ENCODE results near the gene CYS1. TPM values are rescaled to one million over a fixed set of nuclear protein-coding genes. Genes with fewer than 3 reads are reported as not detected.
A peak's percentile ranks its signal among the peaks of the same experiment; 100 is the strongest.

CYS1 gene
- total RNA-seq, 1 experiment from 2014 or later = 1.2 TPM

DNA sequence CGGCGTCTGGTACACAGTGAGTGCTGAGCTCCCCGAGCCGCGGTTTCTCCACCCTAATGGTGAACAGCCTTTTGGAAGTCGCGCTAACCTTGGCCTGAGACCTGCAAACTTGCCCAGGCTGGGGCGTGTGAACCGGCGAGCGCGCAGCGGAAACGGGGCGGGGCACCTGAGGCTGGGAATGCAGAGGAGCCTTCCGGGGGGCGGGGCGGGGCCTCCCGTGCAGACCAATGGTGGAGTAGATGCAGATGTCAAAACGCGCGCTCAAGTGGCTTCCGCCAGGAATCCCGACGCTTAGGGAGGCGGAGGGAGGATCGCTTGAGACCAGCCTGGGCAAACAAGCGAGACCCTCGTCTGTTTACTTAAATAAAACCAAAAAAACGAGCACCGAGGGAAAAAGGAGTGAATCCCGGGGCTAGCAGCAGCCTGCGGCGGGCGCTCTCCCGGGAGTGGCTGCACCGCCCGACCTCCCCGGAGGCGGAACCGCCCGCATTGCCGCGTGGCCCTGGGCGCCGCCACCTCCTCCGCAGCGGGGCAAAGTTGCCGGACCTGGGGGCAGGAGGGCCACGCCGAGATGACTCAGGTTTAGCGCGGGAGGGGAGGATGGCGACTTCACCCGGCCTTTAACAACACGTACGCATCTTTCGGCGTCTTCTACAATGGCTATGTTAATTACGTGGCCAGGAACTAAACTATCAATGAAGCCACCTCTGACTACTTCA, 40.1 kb upstream of the CYS1 start (continued):
- TF ChIP-seq, protein P1, sequence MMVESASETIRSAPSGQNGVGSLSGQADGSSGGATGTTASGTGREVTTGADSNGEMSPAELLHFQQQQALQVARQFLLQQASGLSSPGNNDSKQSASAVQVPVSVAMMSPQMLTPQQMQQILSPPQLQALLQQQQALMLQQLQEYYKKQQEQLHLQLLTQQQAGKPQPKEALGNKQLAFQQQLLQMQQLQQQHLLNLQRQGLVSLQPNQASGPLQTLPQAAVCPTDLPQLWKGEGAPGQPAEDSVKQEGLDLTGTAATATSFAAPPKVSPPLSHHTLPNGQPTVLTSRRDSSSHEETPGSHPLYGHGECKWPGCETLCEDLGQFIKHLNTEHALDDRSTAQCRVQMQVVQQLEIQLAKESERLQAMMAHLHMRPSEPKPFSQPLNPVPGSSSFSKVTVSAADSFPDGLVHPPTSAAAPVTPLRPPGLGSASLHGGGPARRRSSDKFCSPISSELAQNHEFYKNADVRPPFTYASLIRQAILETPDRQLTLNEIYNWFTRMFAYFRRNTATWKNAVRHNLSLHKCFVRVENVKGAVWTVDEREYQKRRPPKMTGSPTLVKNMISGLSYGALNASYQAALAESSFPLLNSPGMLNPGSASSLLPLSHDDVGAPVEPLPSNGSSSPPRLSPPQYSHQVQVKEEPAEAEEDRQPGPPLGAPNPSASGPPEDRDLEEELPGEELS (CRISPR knock-in tag; IDR thresholded peaks at IDR 0.05) = no peak
- TF ChIP-seq ESRRA (CRISPR knock-in tag; IDR thresholded peaks at IDR 0.05; ENCODE audit: borderline replicate concordance) = no peak; the same call in 1 of the 2 replicates
- TF ChIP-seq ZNF423 (CRISPR knock-in tag; IDR thresholded peaks at IDR 0.05) = no peak
- TF ChIP-seq ZNF232 (CRISPR knock-in tag; IDR thresholded peaks at IDR 0.05) = peak; percentile 27; the same call in 1 of the 2 replicates
- TF ChIP-seq NFATC4 (CRISPR knock-in tag; IDR thresholded peaks at IDR 0.05) = no peak
- TF ChIP-seq, protein P2, sequence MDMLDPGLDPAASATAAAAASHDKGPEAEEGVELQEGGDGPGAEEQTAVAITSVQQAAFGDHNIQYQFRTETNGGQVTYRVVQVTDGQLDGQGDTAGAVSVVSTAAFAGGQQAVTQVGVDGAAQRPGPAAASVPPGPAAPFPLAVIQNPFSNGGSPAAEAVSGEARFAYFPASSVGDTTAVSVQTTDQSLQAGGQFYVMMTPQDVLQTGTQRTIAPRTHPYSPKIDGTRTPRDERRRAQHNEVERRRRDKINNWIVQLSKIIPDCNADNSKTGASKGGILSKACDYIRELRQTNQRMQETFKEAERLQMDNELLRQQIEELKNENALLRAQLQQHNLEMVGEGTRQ (CRISPR knock-in tag; IDR thresholded peaks at IDR 0.05) = peak; percentile 39; the same call in 1 of the 2 replicates
- TF ChIP-seq SOX15 (CRISPR knock-in tag; IDR thresholded peaks at IDR 0.05) = no peak
- TF ChIP-seq, protein P3, sequence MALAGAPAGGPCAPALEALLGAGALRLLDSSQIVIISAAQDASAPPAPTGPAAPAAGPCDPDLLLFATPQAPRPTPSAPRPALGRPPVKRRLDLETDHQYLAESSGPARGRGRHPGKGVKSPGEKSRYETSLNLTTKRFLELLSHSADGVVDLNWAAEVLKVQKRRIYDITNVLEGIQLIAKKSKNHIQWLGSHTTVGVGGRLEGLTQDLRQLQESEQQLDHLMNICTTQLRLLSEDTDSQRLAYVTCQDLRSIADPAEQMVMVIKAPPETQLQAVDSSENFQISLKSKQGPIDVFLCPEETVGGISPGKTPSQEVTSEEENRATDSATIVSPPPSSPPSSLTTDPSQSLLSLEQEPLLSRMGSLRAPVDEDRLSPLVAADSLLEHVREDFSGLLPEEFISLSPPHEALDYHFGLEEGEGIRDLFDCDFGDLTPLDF (CRISPR knock-in tag; IDR thresholded peaks at IDR 0.05) = no peak
- TF ChIP-seq, protein P4, sequence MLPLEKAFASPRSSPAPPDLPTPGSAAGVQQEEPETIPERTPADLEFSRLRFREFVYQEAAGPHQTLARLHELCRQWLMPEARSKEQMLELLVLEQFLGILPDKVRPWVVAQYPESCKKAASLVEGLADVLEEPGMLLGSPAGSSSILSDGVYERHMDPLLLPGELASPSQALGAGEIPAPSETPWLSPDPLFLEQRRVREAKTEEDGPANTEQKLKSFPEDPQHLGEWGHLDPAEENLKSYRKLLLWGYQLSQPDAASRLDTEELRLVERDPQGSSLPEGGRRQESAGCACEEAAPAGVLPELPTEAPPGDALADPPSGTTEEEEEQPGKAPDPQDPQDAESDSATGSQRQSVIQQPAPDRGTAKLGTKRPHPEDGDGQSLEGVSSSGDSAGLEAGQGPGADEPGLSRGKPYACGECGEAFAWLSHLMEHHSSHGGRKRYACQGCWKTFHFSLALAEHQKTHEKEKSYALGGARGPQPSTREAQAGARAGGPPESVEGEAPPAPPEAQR (CRISPR knock-in tag; IDR thresholded peaks at IDR 0.05) = no peak
- TF ChIP-seq GTF2I (CRISPR knock-in tag; conservative IDR thresholded peaks at IDR 0.05) = no peak
- TF ChIP-seq, protein P5, sequence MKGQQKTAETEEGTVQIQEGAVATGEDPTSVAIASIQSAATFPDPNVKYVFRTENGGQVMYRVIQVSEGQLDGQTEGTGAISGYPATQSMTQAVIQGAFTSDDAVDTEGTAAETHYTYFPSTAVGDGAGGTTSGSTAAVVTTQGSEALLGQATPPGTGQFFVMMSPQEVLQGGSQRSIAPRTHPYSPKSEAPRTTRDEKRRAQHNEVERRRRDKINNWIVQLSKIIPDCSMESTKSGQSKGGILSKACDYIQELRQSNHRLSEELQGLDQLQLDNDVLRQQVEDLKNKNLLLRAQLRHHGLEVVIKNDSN (CRISPR knock-in tag; IDR thresholded peaks at IDR 0.05) = no peak; the same call in 1 of the 2 replicates
- TF ChIP-seq ZNF671 (CRISPR knock-in tag; IDR thresholded peaks at IDR 0.05) = no peak
- TF ChIP-seq SP1 (CRISPR knock-in tag; conservative IDR thresholded peaks at IDR 0.05) = no peak; the same call in 1 of the 2 replicates

DNA sequence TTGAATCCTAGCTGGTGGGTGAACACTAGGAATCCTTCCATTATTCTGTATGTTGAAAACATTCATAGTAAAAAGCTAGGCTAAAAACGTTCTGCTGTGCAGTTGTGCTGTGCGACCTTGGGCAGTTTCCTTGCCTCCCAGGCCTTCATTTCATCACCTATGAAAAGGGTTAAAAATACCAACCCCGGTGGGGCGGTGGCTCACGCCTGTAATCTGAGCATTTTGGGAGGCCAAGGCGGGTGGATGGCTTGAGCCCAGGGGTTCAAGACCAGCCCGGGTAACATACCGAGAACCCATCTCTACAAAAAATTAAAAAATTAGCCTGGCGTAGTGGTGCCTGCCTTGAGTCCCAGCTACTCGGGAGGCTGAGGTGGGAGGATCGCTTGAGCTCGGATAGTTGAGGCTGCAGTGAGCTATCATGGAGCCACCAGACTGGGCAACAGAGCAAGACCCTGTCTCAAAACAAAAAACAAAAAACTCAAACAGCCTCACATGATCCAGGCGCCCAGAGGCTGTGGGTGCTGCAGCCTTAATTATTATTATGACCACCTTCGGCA, 39.5 kb upstream of the CYS1 start:
- Mint-ChIP-seq H3K36me3 (peaks cover 14% of the 10 kb centered on the region), H3K27ac (no peak overlapping the region; the same call in 1 of the 2 replicates), H3K4me1 (peaks cover 26% of the 10 kb centered on the region), H3K27me3 (ENCODE audit: low read depth) (no peaks in the 10 kb centered on the region; the same call in 1 of the 2 replicates), H3K4me3 (peak overlapping the region; percentile 86; the same call in 1 of the 2 replicates), H3K9me3 (no peaks in the 10 kb centered on the region)
- ChIA-PET CTCF (interaction anchor here (1.1 to 3.0 kb wide), 2 partner anchors 22 to 47 kb away, joined by 8 to 17 read pairs; no protein-coding TSS in a partner anchor), POLR2A (interaction anchor here (1.1 kb wide), 1 partner anchor 47 kb away, joined by 3 read pairs; no protein-coding TSS in a partner anchor)
- ATAC-seq (no peak), DNase-seq (ENCODE audit: low spot score) (no peak)
- TF ChIP-seq CREB1 (CRISPR knock-in tag; IDR thresholded peaks at IDR 0.05) = no peak
- TF ChIP-seq ZNF121 (CRISPR knock-in tag; IDR thresholded peaks at IDR 0.05) = peak; percentile 96
- TF ChIP-seq, protein P1 (CRISPR knock-in tag; IDR thresholded peaks at IDR 0.05) = no peak
- TF ChIP-seq GTF2I (CRISPR knock-in tag; conservative IDR thresholded peaks at IDR 0.05) = peak; percentile 94
